ENCODE data around the gene TBRG1.

Gene TBRG1

DNA sequence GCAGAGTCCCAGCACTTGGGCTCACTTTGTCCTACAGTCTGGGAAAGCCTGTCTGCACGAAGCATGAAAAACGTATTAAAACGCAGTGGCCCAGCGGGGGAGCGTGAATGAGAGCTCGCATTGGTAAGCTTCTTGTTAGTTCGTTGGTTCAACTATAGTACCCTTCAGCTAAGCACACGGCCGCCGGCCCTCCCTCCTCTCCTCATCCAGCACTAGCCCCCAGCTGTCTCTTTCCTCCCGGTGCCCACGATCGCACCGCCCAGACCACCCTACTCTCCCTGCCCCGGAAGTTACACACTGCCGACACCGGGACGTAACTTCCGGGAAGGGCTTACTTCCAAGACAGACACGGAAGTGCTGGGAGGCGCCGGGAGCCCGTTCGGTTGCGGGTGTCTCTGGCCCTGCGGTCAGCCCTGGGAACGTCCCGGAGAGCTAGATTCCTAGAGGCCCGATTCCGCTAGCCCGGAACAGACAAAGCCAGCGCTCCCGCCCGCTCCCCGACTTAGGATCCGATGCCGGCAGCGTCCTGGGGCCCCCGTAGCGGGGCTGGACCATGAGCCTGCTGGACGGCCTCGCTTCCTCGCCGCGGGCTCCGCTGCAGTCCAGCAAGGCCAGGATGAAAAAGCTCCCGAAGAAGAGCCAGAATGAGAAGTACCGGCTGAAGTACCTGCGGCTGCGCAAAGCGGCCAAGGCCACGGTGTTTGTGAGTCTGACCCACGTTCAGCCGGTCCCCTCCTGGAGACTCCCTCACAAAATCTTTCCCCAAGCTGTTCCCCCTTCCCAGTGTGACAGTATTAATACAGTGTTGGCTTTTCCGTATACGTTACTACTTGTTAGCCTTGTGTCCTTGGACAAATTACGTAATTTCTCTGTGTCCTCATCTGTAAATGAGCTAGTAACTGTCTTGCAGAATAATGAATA is at the start of gene TBRG1:
Gene TBRG1 (plus strand): TSS at position 334 of the 921 bp plus-strand sequence. CDS start 220 bp downstream, at position 554.
- TF ChIP-seq, protein P1, sequence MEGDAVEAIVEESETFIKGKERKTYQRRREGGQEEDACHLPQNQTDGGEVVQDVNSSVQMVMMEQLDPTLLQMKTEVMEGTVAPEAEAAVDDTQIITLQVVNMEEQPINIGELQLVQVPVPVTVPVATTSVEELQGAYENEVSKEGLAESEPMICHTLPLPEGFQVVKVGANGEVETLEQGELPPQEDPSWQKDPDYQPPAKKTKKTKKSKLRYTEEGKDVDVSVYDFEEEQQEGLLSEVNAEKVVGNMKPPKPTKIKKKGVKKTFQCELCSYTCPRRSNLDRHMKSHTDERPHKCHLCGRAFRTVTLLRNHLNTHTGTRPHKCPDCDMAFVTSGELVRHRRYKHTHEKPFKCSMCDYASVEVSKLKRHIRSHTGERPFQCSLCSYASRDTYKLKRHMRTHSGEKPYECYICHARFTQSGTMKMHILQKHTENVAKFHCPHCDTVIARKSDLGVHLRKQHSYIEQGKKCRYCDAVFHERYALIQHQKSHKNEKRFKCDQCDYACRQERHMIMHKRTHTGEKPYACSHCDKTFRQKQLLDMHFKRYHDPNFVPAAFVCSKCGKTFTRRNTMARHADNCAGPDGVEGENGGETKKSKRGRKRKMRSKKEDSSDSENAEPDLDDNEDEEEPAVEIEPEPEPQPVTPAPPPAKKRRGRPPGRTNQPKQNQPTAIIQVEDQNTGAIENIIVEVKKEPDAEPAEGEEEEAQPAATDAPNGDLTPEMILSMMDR (IDR thresholded peaks at IDR 0.05), result no peak

DNA sequence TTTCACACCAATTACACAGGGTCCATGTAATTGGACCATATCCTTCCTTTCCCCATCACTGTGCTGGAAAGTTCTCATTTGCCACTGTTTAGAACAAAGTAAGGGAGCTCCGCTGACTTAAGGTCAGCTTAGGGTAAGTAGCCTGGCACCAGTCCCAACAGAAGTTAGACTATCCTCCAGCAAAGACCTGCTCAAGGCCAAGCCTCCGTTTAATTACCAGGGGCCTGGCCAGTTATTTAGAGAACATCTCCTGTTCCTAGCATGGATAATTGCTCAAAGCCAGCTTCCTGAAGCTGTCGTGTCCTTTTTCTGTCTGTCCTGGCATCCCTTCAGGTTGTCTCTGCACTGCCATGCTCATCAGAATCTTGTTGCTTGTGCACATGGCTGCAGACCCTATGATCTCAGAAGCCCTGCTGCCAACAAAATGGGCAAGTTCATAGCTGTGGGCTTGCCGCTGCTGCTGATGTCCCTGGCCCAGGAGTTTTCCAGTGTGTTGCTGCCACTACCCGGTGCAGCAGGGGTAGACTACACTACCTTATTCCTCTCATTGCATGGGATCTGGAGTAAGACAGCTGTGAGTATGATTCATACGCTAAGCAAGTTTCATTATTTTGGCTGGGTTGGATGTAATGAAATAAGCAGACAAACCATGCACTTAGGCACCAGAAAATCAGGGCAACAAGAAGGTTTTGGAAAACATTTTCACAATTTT is 44.8 kb upstream of the TBRG1 start:
- TF ChIP-seq, protein P1 (IDR thresholded peaks at IDR 0.05), result no peak

- TF ChIP-seq, protein P1 (IDR thresholded peaks at IDR 0.05), result no peak
Observed at GRCh38 chr11:124578761-124579160, 43.9 kb upstream of the TBRG1 start.

GRCh38 chr11:124581817-124582216 is 40.8 kb upstream of the TBRG1 start:
- TF ChIP-seq, protein P1 (IDR thresholded peaks at IDR 0.05), result no peak

DNA sequence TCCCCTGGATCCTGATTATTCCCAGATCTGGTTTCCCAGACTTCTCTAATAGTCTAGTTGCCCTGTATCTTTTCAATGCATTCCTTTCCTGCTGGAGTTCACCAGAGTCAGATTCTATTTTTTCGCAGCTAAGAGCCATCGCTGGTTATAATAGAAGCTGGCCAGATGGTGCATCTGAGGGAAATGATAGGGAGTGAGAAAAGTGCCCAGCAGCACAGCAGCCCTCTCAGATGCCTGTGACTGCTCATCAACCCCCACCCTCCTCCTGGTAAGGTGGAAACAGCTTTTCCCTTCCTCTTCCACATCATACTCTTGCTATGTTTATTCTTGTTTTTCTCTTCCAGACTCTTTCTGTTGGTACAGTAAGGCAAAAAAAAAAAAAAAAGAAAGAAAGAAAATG is 40.1 kb upstream of the TBRG1 start:
- TF ChIP-seq, protein P1 (IDR thresholded peaks at IDR 0.05), result no peak

GRCh38 chr11:124583781-124584180 is 38.9 kb upstream of the TBRG1 start:
- TF ChIP-seq, protein P1 (IDR thresholded peaks at IDR 0.05), result no peak

DNA sequence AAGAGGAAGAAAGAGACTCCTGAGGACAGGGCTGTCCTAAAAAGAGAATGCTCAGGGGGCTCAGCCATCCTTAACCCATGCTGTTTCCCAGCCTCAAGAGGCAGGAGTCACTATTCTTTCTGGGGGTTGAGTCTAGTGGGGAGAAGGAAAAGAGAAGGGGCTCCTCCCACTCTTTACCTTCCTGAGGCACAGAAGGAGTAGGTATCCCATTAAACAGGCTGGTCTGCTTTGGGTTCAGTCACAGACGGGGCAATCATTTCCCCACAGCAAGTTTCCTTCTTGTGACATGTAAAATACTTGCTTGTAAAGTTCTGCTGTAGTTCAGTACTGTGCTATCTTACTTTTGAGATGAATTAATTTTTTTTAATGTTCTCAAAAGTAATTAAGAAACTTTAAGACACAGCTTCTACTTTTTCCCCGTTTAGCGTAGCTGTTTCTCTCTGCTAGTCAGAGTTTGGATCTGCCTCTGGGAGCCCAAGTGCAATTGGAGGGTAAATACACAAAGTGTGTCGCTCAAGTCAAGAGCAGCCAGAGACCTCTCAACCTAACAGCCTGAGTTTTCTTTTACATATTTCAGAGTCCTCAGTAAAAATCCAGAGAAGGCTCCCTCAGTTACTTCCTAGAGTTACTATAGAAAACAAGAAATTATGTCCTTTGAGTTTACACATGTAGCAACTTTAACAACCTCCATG is 37.8 kb upstream of the TBRG1 start:
- TF ChIP-seq, protein P1 (IDR thresholded peaks at IDR 0.05), result no peak

Measured in LNCAP (cell line).